NK-92 (cell line): ENCODE results near the gene ODAD3.
"Not testable (repeated sequence)": the region's sequence is repeated elsewhere in the genome, so short reads cannot be mapped to it uniquely, and the experiment has no call there.

Experiments
- DNase-seq: peaks from one replicate; lab custom pipeline; 2025; ENCODE audit not compliant: unreplicated experiment; lab: John Stamatoyannopoulos, UW

The ODAD3 gene

GRCh38 chr19:11460207-11460606, 25.3 kb upstream of the ODAD3 start:
- no peak for DNase-seq

DNA sequence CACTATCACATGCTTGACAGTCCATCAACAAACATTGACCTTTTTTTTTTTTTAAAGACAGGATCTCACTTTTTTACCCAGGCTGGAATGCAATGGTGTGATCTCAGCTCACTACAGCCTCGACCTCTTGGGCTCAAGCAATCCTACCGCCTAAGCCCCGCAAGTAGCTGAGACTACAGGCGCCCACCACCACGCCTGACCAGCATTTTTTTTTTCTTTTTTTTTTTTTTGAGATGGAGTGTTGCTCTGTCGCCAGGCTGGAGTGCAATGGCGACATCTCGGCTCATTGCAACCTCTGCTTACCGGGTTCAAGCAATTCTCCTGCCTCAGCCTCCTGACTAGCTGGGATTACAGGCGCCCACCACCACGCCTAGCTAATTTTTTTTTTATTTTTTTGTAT, 24.0 kb upstream of the ODAD3 start:
- not testable (repeated sequence) for DNase-seq

- DNase-seq, result no peak
Observed at GRCh38 chr19:11458236-11458900, 23.4 kb upstream of the ODAD3 start.

- no peak for DNase-seq
Observed at GRCh38 chr19:11457831-11458230, 22.9 kb upstream of the ODAD3 start.

DNA sequence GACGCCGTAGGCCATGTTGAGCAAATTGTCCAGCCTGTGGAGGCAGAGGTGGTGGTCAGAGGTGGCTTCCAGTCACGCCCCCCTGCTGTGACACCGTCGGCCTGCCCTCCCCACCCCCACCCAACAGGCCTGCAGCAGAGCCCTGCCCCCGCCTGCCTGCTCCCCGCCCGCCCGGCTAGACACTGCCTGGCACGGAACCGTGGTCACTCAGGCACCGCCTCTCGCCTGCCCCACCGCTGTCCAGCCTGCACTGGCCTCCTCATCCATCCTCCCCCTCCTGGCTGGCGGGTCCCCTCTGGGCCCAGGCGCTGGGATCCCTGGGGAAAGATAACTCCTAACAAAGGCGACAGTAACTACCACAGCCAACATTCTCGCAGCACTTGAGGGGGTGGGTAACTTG, 22.2 kb upstream of the ODAD3 start:
- no peak for DNase-seq

DNA sequence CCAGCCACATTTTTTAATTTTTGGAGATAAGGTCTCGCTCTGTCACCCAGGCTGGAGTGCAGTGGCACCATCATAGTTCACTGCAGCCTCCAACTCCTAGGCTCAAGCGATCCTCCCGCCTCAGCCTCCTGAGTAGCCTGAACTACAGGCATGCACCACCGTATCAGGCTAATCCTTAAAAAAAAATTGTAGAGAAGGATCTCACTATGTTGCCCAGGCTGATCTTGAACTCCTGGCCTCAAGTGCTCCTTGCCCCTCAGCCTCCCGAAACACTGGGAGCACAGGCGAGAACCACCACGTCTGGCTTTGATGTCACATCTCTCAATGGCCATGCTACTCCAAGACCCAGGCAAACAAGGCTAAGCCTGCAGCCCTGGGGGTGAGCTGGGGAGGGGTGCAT, 21.7 kb upstream of the ODAD3 start:
- DNase-seq, result no peak

- not testable (repeated sequence) for DNase-seq
Observed at GRCh38 chr19:11455233-11455554, 20.3 kb upstream of the ODAD3 start.

GRCh38 chr19:11453468-11454341, 18.8 kb upstream of the ODAD3 start:
- DNase-seq, result no peak

- no peak for DNase-seq
Observed at GRCh38 chr19:11452620-11453310, 17.8 kb upstream of the ODAD3 start.

GRCh38 chr19:11451871-11452619, 17.1 kb upstream of the ODAD3 start:
- no peak for DNase-seq

DNA sequence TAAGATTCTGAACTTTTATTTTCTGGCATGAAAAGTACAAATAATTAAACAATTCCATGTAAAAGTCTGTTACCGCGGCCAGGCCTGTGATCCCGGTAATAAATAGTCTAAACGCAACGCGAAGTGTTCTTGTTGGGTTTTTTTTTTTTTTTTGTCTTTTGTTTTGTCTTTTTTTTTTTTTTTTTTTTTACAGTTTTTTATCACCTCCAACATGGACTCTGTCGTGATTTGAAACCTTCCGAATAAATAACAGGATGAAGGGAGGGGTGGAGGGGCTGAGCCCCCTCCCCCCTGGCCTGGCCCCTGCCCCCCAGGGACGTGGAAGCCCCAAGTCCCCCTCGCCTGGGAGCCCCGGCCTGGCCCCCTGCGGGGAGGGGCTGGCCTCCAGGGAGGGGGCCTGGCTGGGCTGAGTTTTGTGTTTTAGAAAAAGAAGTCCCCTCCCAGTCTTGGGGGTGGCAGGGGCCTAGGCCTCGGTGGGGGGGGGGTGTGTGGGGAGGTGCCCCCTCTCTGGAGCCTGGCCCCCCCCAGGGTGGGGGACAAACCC, 16.5 kb upstream of the ODAD3 start:
- no peak for DNase-seq

GRCh38 chr19:11450570-11451326, 15.8 kb upstream of the ODAD3 start:
- no peak for DNase-seq

DNA sequence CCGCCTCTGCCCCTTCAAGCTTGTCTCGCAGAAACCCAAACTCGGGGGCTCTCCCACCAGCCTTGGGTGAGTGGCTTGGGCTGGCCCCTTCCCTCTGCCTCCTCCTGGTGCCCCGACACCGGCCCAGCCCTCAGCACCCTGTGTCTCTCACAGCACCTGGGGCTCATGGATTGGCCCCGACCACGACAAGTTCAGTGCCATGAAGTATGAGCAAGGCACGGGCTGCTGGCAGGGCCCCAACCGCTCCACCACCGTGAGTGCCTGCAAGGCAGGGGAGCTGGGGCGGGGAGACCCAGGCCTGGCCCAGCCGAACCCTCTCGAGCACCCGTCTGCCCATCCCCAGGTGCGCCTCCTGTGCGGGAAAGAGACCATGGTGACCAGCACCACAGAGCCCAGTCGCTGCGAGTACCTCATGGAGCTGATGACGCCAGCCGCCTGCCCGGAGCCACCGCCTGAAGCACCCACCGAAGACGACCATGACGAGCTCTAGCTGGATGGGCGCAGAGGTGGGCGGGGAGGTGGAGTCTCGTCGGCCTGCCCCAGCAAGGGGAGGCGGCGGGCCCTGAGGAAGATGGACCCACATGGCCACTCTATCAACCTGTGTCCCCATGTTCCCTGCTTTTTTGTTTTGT, 14.1 kb upstream of the ODAD3 start:
- DNase-seq, result no peak

DNA sequence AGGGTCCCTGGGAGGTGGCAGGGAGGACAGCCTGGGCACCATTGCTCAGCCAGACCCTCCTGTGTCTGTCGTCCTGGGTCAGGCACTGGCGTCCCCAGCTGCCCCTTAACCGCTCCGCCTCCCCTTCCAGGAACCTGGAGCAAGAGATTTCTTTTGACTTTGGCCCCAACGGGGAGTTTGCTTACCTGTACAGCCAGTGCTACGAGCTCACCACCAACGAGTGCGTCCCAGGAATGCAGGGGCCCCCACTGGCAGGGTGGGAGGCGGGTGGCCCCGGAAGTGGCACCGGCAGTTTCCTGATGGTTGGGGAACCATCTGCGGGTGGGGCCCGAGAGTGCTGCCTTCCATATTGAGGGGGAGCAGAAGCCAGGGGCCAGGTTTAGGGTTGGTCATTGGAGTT, 13.5 kb upstream of the ODAD3 start:
- DNase-seq, result no peak

- no peak for DNase-seq
Observed at GRCh38 chr19:11447347-11448262, 12.7 kb upstream of the ODAD3 start.

DNA sequence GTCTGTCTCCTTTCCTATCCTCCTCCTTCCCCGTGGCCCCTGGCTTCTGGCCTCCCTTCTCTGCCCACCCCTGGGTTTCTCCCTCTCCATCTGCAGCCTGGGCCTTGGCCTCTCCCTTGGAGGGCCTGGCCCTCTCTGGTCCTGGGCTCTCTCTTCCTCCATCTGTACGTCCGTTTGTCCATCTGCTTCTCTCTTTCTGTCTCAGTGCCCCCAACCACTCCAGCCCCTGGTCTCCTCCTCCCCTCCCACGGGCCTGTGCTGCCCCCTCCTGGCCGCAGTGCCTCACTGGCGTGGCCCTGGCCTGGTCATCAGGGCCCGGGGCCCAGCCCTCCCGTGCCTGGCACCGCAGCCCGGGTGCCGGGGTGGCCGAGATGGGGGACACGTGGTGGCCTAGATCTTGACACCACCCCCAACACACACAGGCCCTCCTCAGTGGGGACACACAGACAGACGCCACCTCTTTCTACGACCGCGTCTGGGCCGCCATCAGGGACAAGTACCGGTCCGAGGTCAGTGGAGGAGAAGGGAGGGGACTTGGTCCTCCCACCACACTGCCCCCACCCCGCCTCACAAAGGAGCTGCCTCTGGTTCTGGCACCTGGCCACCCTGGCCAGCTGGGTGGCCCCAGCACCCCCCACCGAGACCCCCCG, 11.9 kb upstream of the ODAD3 start:
- no peak for DNase-seq

DNA sequence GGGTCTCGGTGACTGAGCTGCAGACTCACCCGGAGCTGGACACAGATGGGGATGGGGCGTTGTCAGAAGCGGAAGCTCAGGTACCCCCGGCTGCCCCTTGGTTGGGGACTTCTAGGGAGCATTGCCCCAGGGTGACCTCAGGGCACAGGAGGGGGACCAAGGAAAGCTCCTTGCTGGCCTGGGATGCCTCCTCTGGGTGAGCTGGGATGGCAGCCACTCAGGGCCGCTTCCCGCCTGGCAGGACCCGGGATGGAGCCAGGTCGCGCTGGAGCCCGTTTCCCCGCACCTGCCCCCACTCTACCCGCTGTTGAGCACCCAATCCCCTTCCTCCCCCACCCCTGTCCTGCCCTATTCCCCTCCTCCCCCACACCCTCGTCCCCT, 11.3 kb upstream of the ODAD3 start:
- DNase-seq, result no peak

- DNase-seq, result no peak
Observed at GRCh38 chr19:11445141-11445540, 10.2 kb upstream of the ODAD3 start.
